SIG-M5 (cell line): ENCODE measurements around the gene CCDC30.

Experiments used
- DNase-seq: peaks from one replicate; lab custom pipeline; 2025; lab: John Stamatoyannopoulos, UW

CCDC30 gene

GRCh38 chr1:42462828-42463763, at the start of gene CCDC30:
CCDC30 (plus strand) TSS chr1:42463286; CDS start chr1:42480552, 17,266 bp downstream.
- peak; percentile 84 for DNase-seq

GRCh38 chr1:42414551-42415496, 48.3 kb upstream of the CCDC30 start:
- no peak for DNase-seq

GRCh38 chr1:42417166-42417565, 45.9 kb upstream of the CCDC30 start:
- no peak for DNase-seq

- no peak for DNase-seq
Measured at GRCh38 chr1:42418516-42418915, 44.6 kb upstream of the CCDC30 start.

- DNase-seq = no peak
Measured at GRCh38 chr1:42419126-42419821, 43.8 kb upstream of the CCDC30 start.

GRCh38 chr1:42420121-42420520, 43.0 kb upstream of the CCDC30 start:
- DNase-seq = no peak

GRCh38 chr1:42420911-42421585, 42.0 kb upstream of the CCDC30 start:
- DNase-seq = no peak

GRCh38 chr1:42422737-42423136, 40.3 kb upstream of the CCDC30 start:
- no peak for DNase-seq

GRCh38 chr1:42423681-42424080, 39.4 kb upstream of the CCDC30 start:
- DNase-seq = no peak

GRCh38 chr1:42424201-42424600, 38.9 kb upstream of the CCDC30 start:
- no peak for DNase-seq

- no peak for DNase-seq
Measured at GRCh38 chr1:42427240-42427639, 35.8 kb upstream of the CCDC30 start.

GRCh38 chr1:42429603-42430002, 33.5 kb upstream of the CCDC30 start:
- DNase-seq = no peak

- DNase-seq = no peak
Measured at GRCh38 chr1:42430286-42431135, 32.6 kb upstream of the CCDC30 start.

- DNase-seq = no peak
Measured at GRCh38 chr1:42431514-42431913, 31.6 kb upstream of the CCDC30 start.

GRCh38 chr1:42432714-42433113, 30.4 kb upstream of the CCDC30 start:
- DNase-seq = no peak

GRCh38 chr1:42433369-42433768, 29.7 kb upstream of the CCDC30 start:
- DNase-seq = no peak

GRCh38 chr1:42434340-42434739, 28.7 kb upstream of the CCDC30 start:
- no peak for DNase-seq

- no peak for DNase-seq
Measured at GRCh38 chr1:42439940-42440339, 23.1 kb upstream of the CCDC30 start.

- DNase-seq = no peak
Measured at GRCh38 chr1:42442662-42443061, 20.4 kb upstream of the CCDC30 start.

GRCh38 chr1:42449256-42449655, 13.8 kb upstream of the CCDC30 start:
- no peak for DNase-seq

GRCh38 chr1:42450061-42450460, 13.0 kb upstream of the CCDC30 start:
- DNase-seq = no peak
